HG03457 (cell line): ENCODE data around the gene AMY1B.
"Not testable (repeated sequence)": the region's sequence is repeated elsewhere in the genome, so short reads cannot be mapped to it uniquely, and the experiment has no call there.

Source experiments
- ATAC-seq: cut with Tn5 transposase; IDR thresholded peaks from one replicate; pipeline ENCODE4 v1.9.1; 2021; ENCODE audit warnings: moderate number of reproducible peaks; ENCODE audit not compliant: unreplicated experiment

AMY1B gene

GRCh38 chr1:103696110-103696509 is at the start of gene AMY1B:
AMY1B (minus strand) TSS chr1:103696210; CDS start chr1:103695639, 571 bp downstream.
- not testable (repeated sequence) for ATAC-seq

GRCh38 chr1:103745040-103745439 is 49.0 kb upstream of the AMY1B start:
- ATAC-seq: not testable (repeated sequence)

- ATAC-seq: not testable (repeated sequence)
Observed at GRCh38 chr1:103744449-103744848, 48.4 kb upstream of the AMY1B start.

- not testable (repeated sequence) for ATAC-seq
Observed at GRCh38 chr1:103738031-103738430, 42.0 kb upstream of the AMY1B start.

GRCh38 chr1:103735334-103735733 is 39.3 kb upstream of the AMY1B start:
- not testable (repeated sequence) for ATAC-seq

GRCh38 chr1:103721473-103721872 is 25.5 kb upstream of the AMY1B start:
- not testable (repeated sequence) for ATAC-seq

- not testable (repeated sequence) for ATAC-seq
Observed at GRCh38 chr1:103717404-103717803, 21.4 kb upstream of the AMY1B start.

GRCh38 chr1:103710381-103710780 is 14.4 kb upstream of the AMY1B start:
- ATAC-seq: not testable (repeated sequence)

GRCh38 chr1:103707670-103708069 is 11.7 kb upstream of the AMY1B start:
- not testable (repeated sequence) for ATAC-seq

GRCh38 chr1:103701256-103701655 is 5.2 kb upstream of the AMY1B start:
- ATAC-seq: not testable (repeated sequence)

- not testable (repeated sequence) for ATAC-seq
Observed at GRCh38 chr1:103700669-103701068, 4.7 kb upstream of the AMY1B start.

- not testable (repeated sequence) for ATAC-seq
Observed at GRCh38 chr1:103697430-103697829, 1.4 kb upstream of the AMY1B start.

- not testable (repeated sequence) for ATAC-seq
Observed at GRCh38 chr1:103676335-103676734, 19.7 kb downstream of the AMY1B start.

GRCh38 chr1:103655460-103655859 is 40.5 kb downstream of the AMY1B start, which contains the start of gene AMY1A:
AMY1A (plus strand) TSS chr1:103655760; CDS start chr1:103656331, 571 bp downstream.
- not testable (repeated sequence) for ATAC-seq

- ATAC-seq: not testable (repeated sequence)
Observed at GRCh38 chr1:103654133-103654532, 41.9 kb downstream of the AMY1B start.

- ATAC-seq: not testable (repeated sequence)
Observed at GRCh38 chr1:103650889-103651288, 45.1 kb downstream of the AMY1B start.

- not testable (repeated sequence) for ATAC-seq
Observed at GRCh38 chr1:103650305-103650704, 45.7 kb downstream of the AMY1B start.

GRCh38 chr1:103643908-103644307 is 52.1 kb downstream of the AMY1B start:
- not testable (repeated sequence) for ATAC-seq

GRCh38 chr1:103641194-103641593 is 54.8 kb downstream of the AMY1B start:
- not testable (repeated sequence) for ATAC-seq
